ENCODE results near the gene PLA2G3. TPM values are rescaled to one million over a fixed set of nuclear protein-coding genes. Genes with fewer than 3 reads are reported as not detected.
A peak's percentile ranks its signal among the peaks of the same experiment; 100 is the strongest.

PLA2G3 gene
- total and polyA plus RNA-seq, 7 donors: not detected

DNA sequence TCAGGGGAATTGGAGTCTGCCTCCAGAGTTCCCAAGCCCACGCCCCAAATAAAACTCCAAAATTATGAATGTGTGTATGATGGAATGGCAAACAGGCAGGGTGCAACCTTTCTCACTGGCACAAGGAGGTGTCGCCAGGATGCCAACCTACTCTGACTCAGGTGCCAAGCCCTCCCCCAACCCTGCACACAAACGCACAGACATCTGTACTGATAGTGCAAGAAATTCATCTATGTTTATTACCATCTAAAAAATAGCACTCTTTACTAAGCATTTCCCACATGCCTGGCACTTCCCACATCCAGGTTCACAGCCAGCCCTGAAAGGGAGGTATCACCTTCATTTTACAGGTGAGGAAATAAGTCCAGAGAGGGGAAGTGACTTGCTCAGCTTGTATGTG is 1.2 kb downstream of the PLA2G3 start:
- no peak for ATAC-seq
- H3K4me3 ChIP-seq: no peak overlapping the region
- H3K4me1 ChIP-seq: no peaks in the 10 kb centered on the region
- WGBS, 3 donors: 85 to 88% (median 88%) methylated on average over 3 of the region's 3 CpGs
- TF ChIP-seq, protein P1, sequence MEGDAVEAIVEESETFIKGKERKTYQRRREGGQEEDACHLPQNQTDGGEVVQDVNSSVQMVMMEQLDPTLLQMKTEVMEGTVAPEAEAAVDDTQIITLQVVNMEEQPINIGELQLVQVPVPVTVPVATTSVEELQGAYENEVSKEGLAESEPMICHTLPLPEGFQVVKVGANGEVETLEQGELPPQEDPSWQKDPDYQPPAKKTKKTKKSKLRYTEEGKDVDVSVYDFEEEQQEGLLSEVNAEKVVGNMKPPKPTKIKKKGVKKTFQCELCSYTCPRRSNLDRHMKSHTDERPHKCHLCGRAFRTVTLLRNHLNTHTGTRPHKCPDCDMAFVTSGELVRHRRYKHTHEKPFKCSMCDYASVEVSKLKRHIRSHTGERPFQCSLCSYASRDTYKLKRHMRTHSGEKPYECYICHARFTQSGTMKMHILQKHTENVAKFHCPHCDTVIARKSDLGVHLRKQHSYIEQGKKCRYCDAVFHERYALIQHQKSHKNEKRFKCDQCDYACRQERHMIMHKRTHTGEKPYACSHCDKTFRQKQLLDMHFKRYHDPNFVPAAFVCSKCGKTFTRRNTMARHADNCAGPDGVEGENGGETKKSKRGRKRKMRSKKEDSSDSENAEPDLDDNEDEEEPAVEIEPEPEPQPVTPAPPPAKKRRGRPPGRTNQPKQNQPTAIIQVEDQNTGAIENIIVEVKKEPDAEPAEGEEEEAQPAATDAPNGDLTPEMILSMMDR (IDR thresholded peaks at IDR 0.05): no peak
- no peak overlapping the region for H3K27ac ChIP-seq
- DNase-seq: no peak
- intact Hi-C loops (cut with DNase I): no loop called here
- H3K36me3 ChIP-seq (ENCODE audit: insufficient read depth in 1 of 2, low read depth in 1 of 2): no peaks in the 10 kb centered on the region
- no peaks in the 10 kb centered on the region for H3K9me3 ChIP-seq
- H3K27me3 ChIP-seq (ENCODE audit: insufficient read depth in 3 of 3, low read length in 2 of 3): peaks cover 0 to 4% (median 0%) of the 10 kb centered on the region in 3 donors

DNA sequence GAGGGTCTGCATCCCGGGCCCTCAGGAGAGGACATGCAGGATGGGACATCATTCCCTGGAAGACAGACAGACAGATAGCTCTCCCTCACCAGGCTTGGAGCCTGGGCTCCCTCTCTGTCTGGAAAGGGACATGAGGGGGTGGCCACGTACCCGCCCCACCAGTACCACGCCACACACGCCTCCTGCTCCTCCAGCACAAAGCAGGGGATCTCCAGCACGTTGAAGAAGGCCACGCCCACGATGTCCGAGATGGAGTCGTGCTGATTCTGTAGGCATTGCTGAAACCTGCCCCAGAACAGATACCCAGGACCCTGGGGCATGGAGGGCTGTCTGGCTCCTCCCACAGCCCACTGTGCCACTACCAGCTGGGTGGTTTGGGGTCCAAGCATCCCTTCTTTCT is 2.2 kb downstream of the PLA2G3 start:
- Histone ChIP-seq H3K27ac (no peak overlapping the region), H3K36me3 (ENCODE audit: insufficient read depth in 1 of 2, low read depth in 1 of 2) (no peaks in the 10 kb centered on the region), H3K4me1 (no peaks in the 10 kb centered on the region), H3K27me3 (ENCODE audit: insufficient read depth in 3 of 3, low read length in 2 of 3) (peaks cover 0 to 4% (median 0%) of the 10 kb centered on the region in 3 donors), H3K9me3 (no peaks in the 10 kb centered on the region), H3K4me3 (no peak overlapping the region)
- intact Hi-C loops (cut with DNase I): no loop called here
- DNase-seq (peak in 1 of 2 donors; percentile 27), ATAC-seq (no peak)
- 74 to 79% (median 79%) methylated on average over 10 of the region's 10 CpGs for WGBS, 3 donors
- TF ChIP-seq, protein P1 (IDR thresholded peaks at IDR 0.05): no peak

DNA sequence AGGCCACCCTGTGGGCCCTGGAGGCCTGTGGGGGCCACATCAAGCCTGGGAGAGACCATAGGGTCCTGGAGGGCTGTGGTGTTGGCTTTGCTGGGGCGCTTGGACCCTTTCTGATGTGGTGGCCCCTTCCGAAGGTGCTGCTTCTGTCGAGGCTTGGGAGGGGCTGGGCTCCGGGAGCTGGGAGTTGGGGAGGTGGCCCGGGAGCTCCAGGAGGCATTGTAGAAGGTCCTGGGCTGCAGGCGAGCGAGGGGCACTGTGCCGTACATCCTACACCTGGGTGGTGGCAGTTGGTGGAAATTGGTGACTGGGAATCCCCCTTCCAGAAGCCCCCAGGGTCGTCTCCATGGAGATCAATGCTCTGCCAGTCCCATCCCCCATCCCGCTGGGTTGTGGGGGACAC is 2.6 kb downstream of the PLA2G3 start:
- H3K4me1 ChIP-seq: no peaks in the 10 kb centered on the region
- no peaks in the 10 kb centered on the region for H3K36me3 ChIP-seq (ENCODE audit: insufficient read depth in 1 of 2, low read depth in 1 of 2)
- intact Hi-C loops (cut with DNase I): no loop called here
- no peak overlapping the region for H3K27ac ChIP-seq
- TF ChIP-seq, protein P1 (IDR thresholded peaks at IDR 0.05): no peak
- peak in 1 of 2 donors; percentile 26 for DNase-seq
- no peak overlapping the region for H3K4me3 ChIP-seq
- 71 to 87% (median 77%) methylated on average over 10 of the region's 10 CpGs for whole genome bisulfite sequencing, 3 donors
- ATAC-seq: no peak
- H3K9me3 ChIP-seq: no peaks in the 10 kb centered on the region
- peaks cover 0 to 4% (median 0%) of the 10 kb centered on the region in 3 donors for H3K27me3 ChIP-seq (ENCODE audit: insufficient read depth in 3 of 3, low read length in 2 of 3)

DNA sequence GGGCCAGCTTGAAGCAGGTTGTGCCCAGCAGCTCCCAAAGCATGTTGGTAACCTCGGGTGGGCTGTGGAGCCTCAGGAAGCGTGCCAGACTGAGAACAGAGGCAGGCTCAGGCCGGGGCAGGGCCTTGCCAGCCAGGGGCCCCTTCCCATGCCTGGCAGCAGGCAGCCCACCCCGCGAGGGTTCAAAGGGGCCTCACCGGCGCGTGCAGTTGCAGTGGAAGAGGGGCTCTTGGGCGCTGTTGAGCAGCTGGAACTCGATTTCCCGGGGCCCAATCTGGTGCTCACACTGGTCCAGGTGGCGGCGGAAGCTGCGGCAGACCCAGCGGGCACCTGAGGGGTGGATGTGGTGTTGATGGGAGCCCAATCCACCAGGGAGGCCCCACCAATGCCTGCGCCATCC is 3.6 kb downstream of the PLA2G3 start:
- WGBS, 3 donors: 88 to 93% (median 89%) methylated on average over 16 of the region's 16 CpGs
- H3K9me3 ChIP-seq: no peaks in the 10 kb centered on the region
- peak in 1 of 2 donors; percentile 29 for DNase-seq
- no peak for ATAC-seq
- intact Hi-C loops (cut with DNase I): no loop called here
- H3K36me3 ChIP-seq (ENCODE audit: insufficient read depth in 1 of 2, low read depth in 1 of 2): no peaks in the 10 kb centered on the region
- TF ChIP-seq, protein P1 (IDR thresholded peaks at IDR 0.05): no peak
- no peak overlapping the region for H3K27ac ChIP-seq
- H3K4me1 ChIP-seq: no peaks in the 10 kb centered on the region
- no peak overlapping the region for H3K4me3 ChIP-seq
- peaks cover 0 to 4% (median 0%) of the 10 kb centered on the region in 3 donors for H3K27me3 ChIP-seq (ENCODE audit: insufficient read depth in 3 of 3, low read length in 2 of 3)

DNA sequence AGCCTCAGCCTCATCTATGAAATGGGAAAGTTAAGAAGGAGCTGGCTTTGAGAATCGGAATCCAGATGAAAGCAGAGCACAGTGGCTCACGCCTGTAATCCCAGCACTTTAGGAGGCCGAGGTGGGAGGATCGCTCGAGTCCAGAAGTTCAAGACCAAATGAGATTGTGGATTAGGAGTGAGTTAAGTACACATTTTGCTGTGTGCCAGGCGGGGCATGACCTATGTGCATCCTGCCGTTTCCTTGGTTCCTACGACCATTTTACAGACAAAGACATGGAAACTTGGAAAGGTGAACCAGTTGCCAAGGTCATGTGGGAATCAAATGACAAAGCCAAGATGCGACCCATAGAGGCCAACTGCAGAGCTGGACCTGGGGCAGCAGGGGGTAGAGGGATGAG is 4.2 kb downstream of the PLA2G3 start:
- H3K9me3 ChIP-seq: no peaks in the 10 kb centered on the region
- no peak for ATAC-seq
- no peak for DNase-seq
- intact Hi-C loops (cut with DNase I): no loop called here
- peaks cover 0 to 4% (median 0%) of the 10 kb centered on the region in 3 donors for H3K27me3 ChIP-seq (ENCODE audit: insufficient read depth in 3 of 3, low read length in 2 of 3)
- H3K36me3 ChIP-seq (ENCODE audit: insufficient read depth in 1 of 2, low read depth in 1 of 2): no peaks in the 10 kb centered on the region
- no peak overlapping the region for H3K27ac ChIP-seq
- H3K4me1 ChIP-seq: no peaks in the 10 kb centered on the region
- 80 to 85% (median 85%) methylated on average over 9 of the region's 9 CpGs for WGBS, 3 donors
- TF ChIP-seq, protein P1 (IDR thresholded peaks at IDR 0.05): no peak
- H3K4me3 ChIP-seq: no peak overlapping the region
